HepG2 (cell line): ENCODE data around the gene BANK1.

Source experiments
- HDAC2 ChIP-seq: sonication (generic); formaldehyde crosslinking; IDR thresholded peaks from 2 replicates; pipeline ENCODE4 v1.4.0; 2020; ENCODE audit warnings: missing genetic modification reagents
- IRX3 ChIP-seq: sonication (generic); formaldehyde crosslinking; IDR thresholded peaks from 2 replicates; pipeline ENCODE4 v1.8.1; 2023; ENCODE audit warnings: mild to moderate bottlenecking, low read depth, missing genetic modification reagents, borderline replicate concordance
- NFYB ChIP-seq: sonication (generic); formaldehyde crosslinking; IDR thresholded peaks from 2 replicates; pipeline ENCODE4 v1.4.0; 2020; ENCODE audit warnings: missing genetic modification reagents
- PATZ1 ChIP-seq: sonication (generic); formaldehyde crosslinking; IDR thresholded peaks from 2 replicates; pipeline ENCODE4 v1.4.0; 2020; ENCODE audit warnings: missing genetic modification reagents
- PHF8 ChIP-seq: sonication (generic); formaldehyde crosslinking; IDR thresholded peaks from 2 replicates; pipeline ENCODE4 v1.5.0; 2020; ENCODE audit warnings: missing genetic modification reagents
- RXRA ChIP-seq: sonication (generic); formaldehyde crosslinking; IDR thresholded peaks from 2 replicates; pipeline ENCODE4 v1.5.1; 2020; ENCODE audit warnings: missing genetic modification reagents
- ZNF619 ChIP-seq: sonication (generic); formaldehyde crosslinking; IDR thresholded peaks from 2 replicates; pipeline ENCODE4 v1.4.0; 2020; ENCODE audit warnings: mild to moderate bottlenecking, missing genetic modification reagents
- ZNF816 ChIP-seq: sonication (generic); formaldehyde crosslinking; IDR thresholded peaks from 2 replicates; pipeline ENCODE4 v1.8.0; 2022; ENCODE audit warnings: missing genetic modification reagents, mild to moderate bottlenecking, borderline replicate concordance
- TF ChIP-seq, protein P1 (sequence below): sonication (generic); formaldehyde crosslinking; IDR thresholded peaks from 2 replicates; pipeline ENCODE4 v1.5.0; 2020; ENCODE audit warnings: mild to moderate bottlenecking, missing genetic modification reagents, moderate library complexity
- TF ChIP-seq, protein P2 (sequence below): IDR thresholded peaks from 2 replicates; pipeline ENCODE4 v1.6.1; 2012; ENCODE audit warnings: inconsistent platforms
- TF ChIP-seq, protein P3 (sequence below): sonication (generic); formaldehyde crosslinking; IDR thresholded peaks from 2 replicates; pipeline ENCODE4 v1.5.0; 2020; ENCODE audit warnings: mild to moderate bottlenecking, missing genetic modification reagents

- TF ChIP-seq ZNF816 (CRISPR knock-in tag) (no peak), ZNF619 (CRISPR knock-in tag) (no peak), PHF8 (no peak), RXRA (CRISPR knock-in tag) (no peak), PATZ1 (no peak), HDAC2 (no peak), IRX3 (no peak), NFYB (CRISPR knock-in tag) (no peak)
- TF ChIP-seq, protein P1, sequence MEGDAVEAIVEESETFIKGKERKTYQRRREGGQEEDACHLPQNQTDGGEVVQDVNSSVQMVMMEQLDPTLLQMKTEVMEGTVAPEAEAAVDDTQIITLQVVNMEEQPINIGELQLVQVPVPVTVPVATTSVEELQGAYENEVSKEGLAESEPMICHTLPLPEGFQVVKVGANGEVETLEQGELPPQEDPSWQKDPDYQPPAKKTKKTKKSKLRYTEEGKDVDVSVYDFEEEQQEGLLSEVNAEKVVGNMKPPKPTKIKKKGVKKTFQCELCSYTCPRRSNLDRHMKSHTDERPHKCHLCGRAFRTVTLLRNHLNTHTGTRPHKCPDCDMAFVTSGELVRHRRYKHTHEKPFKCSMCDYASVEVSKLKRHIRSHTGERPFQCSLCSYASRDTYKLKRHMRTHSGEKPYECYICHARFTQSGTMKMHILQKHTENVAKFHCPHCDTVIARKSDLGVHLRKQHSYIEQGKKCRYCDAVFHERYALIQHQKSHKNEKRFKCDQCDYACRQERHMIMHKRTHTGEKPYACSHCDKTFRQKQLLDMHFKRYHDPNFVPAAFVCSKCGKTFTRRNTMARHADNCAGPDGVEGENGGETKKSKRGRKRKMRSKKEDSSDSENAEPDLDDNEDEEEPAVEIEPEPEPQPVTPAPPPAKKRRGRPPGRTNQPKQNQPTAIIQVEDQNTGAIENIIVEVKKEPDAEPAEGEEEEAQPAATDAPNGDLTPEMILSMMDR (CRISPR knock-in tag) = no peak
- TF ChIP-seq, protein P2, sequence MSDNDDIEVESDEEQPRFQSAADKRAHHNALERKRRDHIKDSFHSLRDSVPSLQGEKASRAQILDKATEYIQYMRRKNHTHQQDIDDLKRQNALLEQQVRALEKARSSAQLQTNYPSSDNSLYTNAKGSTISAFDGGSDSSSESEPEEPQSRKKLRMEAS = no peak
- TF ChIP-seq, protein P3, sequence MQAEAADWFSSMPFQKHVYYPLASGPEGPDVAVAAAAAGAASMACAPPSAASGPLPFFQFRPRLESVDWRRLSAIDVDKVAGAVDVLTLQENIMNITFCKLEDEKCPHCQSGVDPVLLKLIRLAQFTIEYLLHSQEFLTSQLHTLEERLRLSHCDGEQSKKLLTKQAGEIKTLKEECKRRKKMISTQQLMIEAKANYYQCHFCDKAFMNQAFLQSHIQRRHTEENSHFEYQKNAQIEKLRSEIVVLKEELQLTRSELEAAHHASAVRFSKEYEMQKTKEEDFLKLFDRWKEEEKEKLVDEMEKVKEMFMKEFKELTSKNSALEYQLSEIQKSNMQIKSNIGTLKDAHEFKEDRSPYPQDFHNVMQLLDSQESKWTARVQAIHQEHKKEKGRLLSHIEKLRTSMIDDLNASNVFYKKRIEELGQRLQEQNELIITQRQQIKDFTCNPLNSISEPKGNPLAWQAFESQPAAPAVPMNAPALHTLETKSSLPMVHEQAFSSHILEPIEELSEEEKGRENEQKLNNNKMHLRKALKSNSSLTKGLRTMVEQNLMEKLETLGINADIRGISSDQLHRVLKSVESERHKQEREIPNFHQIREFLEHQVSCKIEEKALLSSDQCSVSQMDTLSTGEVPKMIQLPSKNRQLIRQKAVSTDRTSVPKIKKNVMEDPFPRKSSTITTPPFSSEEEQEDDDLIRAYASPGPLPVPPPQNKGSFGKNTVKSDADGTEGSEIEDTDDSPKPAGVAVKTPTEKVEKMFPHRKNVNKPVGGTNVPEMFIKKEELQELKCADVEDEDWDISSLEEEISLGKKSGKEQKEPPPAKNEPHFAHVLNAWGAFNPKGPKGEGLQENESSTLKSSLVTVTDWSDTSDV = no peak
Measured at GRCh38 chr4:101753721-101754120, 36.8 kb upstream of the BANK1 start.
